ENCODE measurements around the gene NCKIPSD.
A peak's percentile ranks its signal among the peaks of the same experiment; 100 is the strongest.
"Not testable (repeated sequence)": the region's sequence is repeated elsewhere in the genome, so short reads cannot be mapped to it uniquely, and the experiment has no call there.

NCKIPSD gene

DNA sequence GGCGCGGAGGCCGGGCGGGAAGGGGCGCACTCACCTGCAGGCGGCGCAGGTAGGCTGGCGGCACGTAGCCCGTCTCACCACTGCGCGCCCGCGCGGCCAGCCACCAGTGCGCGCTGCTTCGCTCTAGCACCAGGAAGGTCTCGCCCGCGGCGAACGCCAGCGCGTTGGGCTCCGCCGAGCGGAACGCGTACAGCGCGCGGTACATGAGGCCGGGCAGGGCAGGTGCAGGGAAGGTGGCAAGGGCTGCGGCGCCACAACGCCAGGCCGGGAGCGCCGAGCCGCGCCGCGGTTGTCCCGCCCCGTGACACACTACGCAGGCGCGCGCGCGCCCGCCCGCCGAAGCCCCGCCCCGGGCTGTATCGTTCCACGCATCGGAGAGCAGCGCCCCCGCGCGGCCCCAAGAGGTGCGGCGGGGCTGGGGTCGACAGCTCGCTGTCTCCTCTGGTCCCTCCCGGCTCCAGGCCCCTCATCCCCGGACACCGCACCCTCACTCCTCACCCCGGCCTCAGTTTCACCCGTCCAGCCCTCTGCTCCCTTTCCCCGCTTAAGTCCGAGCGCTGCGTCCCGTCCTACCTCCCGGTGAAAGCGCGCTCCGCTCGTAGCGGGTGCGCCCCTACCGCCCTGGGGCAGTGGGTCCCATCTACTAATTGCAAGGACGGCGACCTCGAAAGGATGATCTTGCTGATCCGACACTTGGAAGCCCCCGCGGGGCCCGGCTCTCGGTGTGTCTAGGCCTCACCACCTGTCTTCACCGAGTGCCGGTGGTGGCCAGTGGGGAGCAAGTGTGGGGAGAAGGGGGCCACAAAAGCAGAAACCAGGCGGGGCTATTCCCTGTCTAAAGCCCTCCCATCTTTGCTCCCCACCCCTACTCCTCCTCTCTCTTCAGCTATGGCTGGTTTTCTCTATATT lies at the start of gene NCKIPSD:
TSS of gene NCKIPSD (minus strand) at position 313 of the 909 bp plus-strand sequence. CDS start at position 205, 108 bp downstream.
- Histone ChIP-seq H3K4me1 (ENCODE audit: control insufficient read depth, low read depth, low read length) (peaks cover 5% of the 10 kb centered on the region), H3K9me3 (ENCODE audit: control insufficient read depth, low read depth, low read length) (no peaks in the 10 kb centered on the region), H3K27me3 (ENCODE audit: control insufficient read depth, insufficient read depth, low read length) (no peaks in the 10 kb centered on the region), H3K27ac (ENCODE audit: low read length) (no peak within 1 kb of the TSS), H3K9ac (ENCODE audit: low read length) (peak within 1 kb of the TSS; percentile 68), H3K4me3 (ENCODE audit: low read length) (peak within 1 kb of the TSS; percentile 80), H3K36me3 (ENCODE audit: control insufficient read depth, low read depth, low read length) (peaks cover 55% of the 10 kb centered on the region)

GRCh38 chr3:48735075-48735767 lies 49.5 kb upstream of the NCKIPSD start:
- not testable (repeated sequence) for H3K27me3 ChIP-seq (ENCODE audit: control insufficient read depth, insufficient read depth, low read length); H3K4me1 ChIP-seq (ENCODE audit: control insufficient read depth, low read depth, low read length); H3K4me3 ChIP-seq (ENCODE audit: low read length); H3K9ac ChIP-seq (ENCODE audit: low read length); H3K9me3 ChIP-seq (ENCODE audit: control insufficient read depth, low read depth, low read length); H3K36me3 ChIP-seq (ENCODE audit: control insufficient read depth, low read depth, low read length); H3K27ac ChIP-seq (ENCODE audit: low read length)

DNA sequence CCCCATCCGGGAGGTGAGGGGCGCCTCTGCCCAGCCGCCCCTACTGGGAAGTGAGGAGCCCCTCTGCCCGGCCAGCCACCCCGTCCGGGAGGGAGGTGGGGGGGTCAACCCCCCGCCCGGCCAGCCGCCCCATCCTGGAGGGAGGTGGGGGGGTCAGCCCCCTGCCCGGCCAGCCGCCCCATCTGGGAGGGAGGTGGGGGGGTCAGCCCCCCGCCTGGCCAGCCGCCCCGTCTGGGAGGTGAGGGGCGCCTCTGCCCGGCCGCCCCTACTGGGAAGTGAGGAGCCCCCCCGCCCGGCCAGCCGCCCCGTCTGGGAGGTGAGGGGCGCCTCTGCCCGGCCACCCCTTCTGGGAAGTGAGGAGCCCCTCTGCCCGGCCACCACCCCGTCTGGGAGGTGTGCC lies 48.8 kb upstream of the NCKIPSD start:
- H3K27ac ChIP-seq (ENCODE audit: low read length); H3K4me3 ChIP-seq (ENCODE audit: low read length); H3K27me3 ChIP-seq (ENCODE audit: control insufficient read depth, insufficient read depth, low read length); H3K36me3 ChIP-seq (ENCODE audit: control insufficient read depth, low read depth, low read length); H3K4me1 ChIP-seq (ENCODE audit: control insufficient read depth, low read depth, low read length); H3K9me3 ChIP-seq (ENCODE audit: control insufficient read depth, low read depth, low read length); H3K9ac ChIP-seq (ENCODE audit: low read length): not testable (repeated sequence)

GRCh38 chr3:48733752-48734518 lies 48.2 kb upstream of the NCKIPSD start:
- H3K9ac ChIP-seq (ENCODE audit: low read length); H3K9me3 ChIP-seq (ENCODE audit: control insufficient read depth, low read depth, low read length); H3K4me1 ChIP-seq (ENCODE audit: control insufficient read depth, low read depth, low read length); H3K36me3 ChIP-seq (ENCODE audit: control insufficient read depth, low read depth, low read length); H3K27ac ChIP-seq (ENCODE audit: low read length); H3K27me3 ChIP-seq (ENCODE audit: control insufficient read depth, insufficient read depth, low read length); H3K4me3 ChIP-seq (ENCODE audit: low read length): not testable (repeated sequence)

GRCh38 chr3:48727511-48727910 lies 41.8 kb upstream of the NCKIPSD start:
- H3K36me3 ChIP-seq (ENCODE audit: control insufficient read depth, low read depth, low read length), result no peaks in the 10 kb centered on the region
- H3K4me3 ChIP-seq (ENCODE audit: low read length), result no peak overlapping the region

GRCh38 chr3:48725185-48725855 lies 39.6 kb upstream of the NCKIPSD start:
- not testable (repeated sequence) for H3K4me3 ChIP-seq (ENCODE audit: low read length); H3K4me1 ChIP-seq (ENCODE audit: control insufficient read depth, low read depth, low read length); H3K36me3 ChIP-seq (ENCODE audit: control insufficient read depth, low read depth, low read length); H3K27me3 ChIP-seq (ENCODE audit: control insufficient read depth, insufficient read depth, low read length); H3K9me3 ChIP-seq (ENCODE audit: control insufficient read depth, low read depth, low read length); H3K9ac ChIP-seq (ENCODE audit: low read length); H3K27ac ChIP-seq (ENCODE audit: low read length)

More at GRCh38 chr3:48727511-48727910, 41.8 kb upstream of the NCKIPSD start:
- no peak overlapping the region for H3K27ac ChIP-seq (ENCODE audit: low read length)
- peaks cover 3% of the 10 kb centered on the region for H3K27me3 ChIP-seq (ENCODE audit: control insufficient read depth, insufficient read depth, low read length)
- H3K9ac ChIP-seq (ENCODE audit: low read length), result no peak overlapping the region
- H3K4me1 ChIP-seq (ENCODE audit: control insufficient read depth, low read depth, low read length), result no peaks in the 10 kb centered on the region
- H3K9me3 ChIP-seq (ENCODE audit: control insufficient read depth, low read depth, low read length), result no peaks in the 10 kb centered on the region

GRCh38 chr3:48723725-48724124 lies 38.0 kb upstream of the NCKIPSD start:
- no peaks in the 10 kb centered on the region for H3K9me3 ChIP-seq (ENCODE audit: control insufficient read depth, low read depth, low read length)
- H3K27me3 ChIP-seq (ENCODE audit: control insufficient read depth, insufficient read depth, low read length), result peaks cover 3% of the 10 kb centered on the region
- no peaks in the 10 kb centered on the region for H3K36me3 ChIP-seq (ENCODE audit: control insufficient read depth, low read depth, low read length)
- H3K4me3 ChIP-seq (ENCODE audit: low read length), result no peak overlapping the region
- H3K9ac ChIP-seq (ENCODE audit: low read length), result no peak overlapping the region
- no peak overlapping the region for H3K27ac ChIP-seq (ENCODE audit: low read length)
- H3K4me1 ChIP-seq (ENCODE audit: control insufficient read depth, low read depth, low read length), result no peaks in the 10 kb centered on the region

GRCh38 chr3:48723293-48723692 lies 37.6 kb upstream of the NCKIPSD start:
- H3K36me3 ChIP-seq (ENCODE audit: control insufficient read depth, low read depth, low read length); H3K4me3 ChIP-seq (ENCODE audit: low read length); H3K27ac ChIP-seq (ENCODE audit: low read length); H3K4me1 ChIP-seq (ENCODE audit: control insufficient read depth, low read depth, low read length); H3K27me3 ChIP-seq (ENCODE audit: control insufficient read depth, insufficient read depth, low read length); H3K9me3 ChIP-seq (ENCODE audit: control insufficient read depth, low read depth, low read length); H3K9ac ChIP-seq (ENCODE audit: low read length): not testable (repeated sequence)

- H3K9ac ChIP-seq (ENCODE audit: low read length), result peak within 1 kb of the TSS; percentile 100
- H3K4me1 ChIP-seq (ENCODE audit: control insufficient read depth, low read depth, low read length), result peaks cover 13% of the 10 kb centered on the region
- peak within 1 kb of the TSS; percentile 99 for H3K27ac ChIP-seq (ENCODE audit: low read length)
- peaks cover 19% of the 10 kb centered on the region for H3K36me3 ChIP-seq (ENCODE audit: control insufficient read depth, low read depth, low read length)
- H3K9me3 ChIP-seq (ENCODE audit: control insufficient read depth, low read depth, low read length), result no peaks in the 10 kb centered on the region
- H3K4me3 ChIP-seq (ENCODE audit: low read length), result peak within 1 kb of the TSS; percentile 76
- H3K27me3 ChIP-seq (ENCODE audit: control insufficient read depth, insufficient read depth, low read length), result no peaks in the 10 kb centered on the region
These were observed 31.4 kb upstream of the NCKIPSD start, which contains the start of gene IP6K2 for GRCh38 chr3:48716982-48717746. Gene IP6K2 (minus strand): TSS chr3:48717221. CDS start chr3:48695291, 21,930 bp downstream.

DNA sequence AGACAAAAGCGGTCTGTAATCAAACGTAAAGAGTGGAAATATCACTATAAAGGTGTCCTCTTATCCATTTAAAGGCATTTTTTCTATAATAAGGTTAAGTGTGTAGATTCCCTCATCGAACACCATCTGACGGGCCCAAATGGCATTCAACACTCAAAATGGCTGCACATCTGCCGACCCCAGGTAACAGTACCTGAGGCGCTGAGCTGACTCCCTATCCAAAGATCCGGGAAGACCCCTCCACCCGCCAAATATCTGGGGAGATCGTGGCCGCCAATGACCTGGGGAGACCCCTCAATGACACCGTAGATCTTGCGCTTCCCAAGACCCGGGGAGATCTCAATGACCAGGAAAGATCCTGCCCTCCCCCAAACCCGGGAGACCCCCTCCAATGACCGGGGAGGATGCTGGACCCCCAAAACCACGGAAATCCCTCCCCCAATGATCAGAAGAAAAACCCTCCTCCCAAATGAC lies 30.8 kb upstream of the NCKIPSD start:
- H3K4me3 ChIP-seq (ENCODE audit: low read length), result peak overlapping the region; percentile 76
- no peaks in the 10 kb centered on the region for H3K9me3 ChIP-seq (ENCODE audit: control insufficient read depth, low read depth, low read length)
- H3K9ac ChIP-seq (ENCODE audit: low read length), result peak overlapping the region; percentile 100
- H3K36me3 ChIP-seq (ENCODE audit: control insufficient read depth, low read depth, low read length), result peaks cover 24% of the 10 kb centered on the region
- H3K27me3 ChIP-seq (ENCODE audit: control insufficient read depth, insufficient read depth, low read length), result no peaks in the 10 kb centered on the region
- H3K27ac ChIP-seq (ENCODE audit: low read length), result peak overlapping the region; percentile 99
- peaks cover 13% of the 10 kb centered on the region for H3K4me1 ChIP-seq (ENCODE audit: control insufficient read depth, low read depth, low read length)
